Colonic mucosa (tissue), 4 donors: Measurements from ENCODE around the gene NFKBIE. TPM values are rescaled to one million over a fixed set of nuclear protein-coding genes. Genes with fewer than 3 reads are reported as not detected.

Source experiments
- DNase-seq: peaks from one replicate; pipeline ENCODE4 v3.0.0-alpha.2; 2020
- H3K27ac ChIP-seq: fragments of 200-600 bp; one replicate; pipeline ENCODE4 v1.8.0; 2021
- H3K27me3 ChIP-seq: fragments of 200-600 bp; one replicate; pipeline ENCODE4 v1.8.0; 2021
- H3K36me3 ChIP-seq: fragments of 200-600 bp; one replicate; pipeline ENCODE4 v1.8.0; 2021
- H3K4me1 ChIP-seq: fragments of 200-600 bp; one replicate; pipeline ENCODE4 v1.8.0; 2021; ENCODE audit warnings: mild to moderate bottlenecking
- H3K4me3 ChIP-seq: fragments of 200-600 bp; one replicate; pipeline ENCODE4 v1.8.0; 2021
- H3K9ac ChIP-seq, 2 donors: one replicate each; pipeline ENCODE4 v1.7.0; 2013; ENCODE audit warnings: control low read depth in 2 of 2, low read depth in 2 of 2, low read length in 2 of 2
- H3K9me3 ChIP-seq: fragments of 200-600 bp; one replicate; pipeline ENCODE4 v1.8.0; 2021
- intact Hi-C: fragments of 100-400 bp; cut with DNase I; formaldehyde crosslinking; loops from one replicate; pipeline ENCODE4 v1.14.1; 2022
- total RNA-seq, 2 donors: library from RNA; stranded (reverse); fragmentation: NEBNext Ultra II Directional in 1 of 2; extraction: Animal tissue kit (Norgen Biotek cat#: 25700) in 1 of 2; gene quantifications; one replicate each; pipeline ENCODE4 v1.2.1, GENCODE V29; 2021
- TF ChIP-seq, protein P1 (sequence below): fragments of 200-600 bp; IDR thresholded peaks from one replicate; pipeline ENCODE4 v1.8.0; 2022; ENCODE audit warnings: antibody characterized with exemption, mild to moderate bottlenecking
- donor health status: healthy.
- donor health status: DM: no; HTN: no; CAD: no.
- donor health status: DM: no; HTN: no; CAD: no.

The NFKBIE gene
- total RNA-seq, 2 donors from 2014 or later, result 11.9 to 18.8 TPM

DNA sequence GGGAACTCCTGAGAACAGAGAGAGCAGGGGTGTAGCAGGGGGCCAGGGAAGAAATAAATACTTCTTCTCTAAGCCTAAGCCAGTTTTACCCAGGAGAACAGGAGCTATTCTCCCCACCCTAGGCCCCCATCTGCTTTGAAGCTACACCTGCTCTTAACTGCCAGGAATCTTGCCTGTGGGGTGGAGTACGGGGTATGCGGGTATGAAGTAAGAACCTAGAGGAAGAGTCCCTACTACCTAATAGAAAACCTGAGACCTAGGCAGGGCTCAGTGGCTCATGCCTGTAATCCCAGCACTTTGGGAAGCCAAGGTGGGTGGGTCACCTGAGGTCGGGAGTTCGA lies 40.4 kb downstream of the NFKBIE start:
- intact Hi-C loops, result no loop called here

DNA sequence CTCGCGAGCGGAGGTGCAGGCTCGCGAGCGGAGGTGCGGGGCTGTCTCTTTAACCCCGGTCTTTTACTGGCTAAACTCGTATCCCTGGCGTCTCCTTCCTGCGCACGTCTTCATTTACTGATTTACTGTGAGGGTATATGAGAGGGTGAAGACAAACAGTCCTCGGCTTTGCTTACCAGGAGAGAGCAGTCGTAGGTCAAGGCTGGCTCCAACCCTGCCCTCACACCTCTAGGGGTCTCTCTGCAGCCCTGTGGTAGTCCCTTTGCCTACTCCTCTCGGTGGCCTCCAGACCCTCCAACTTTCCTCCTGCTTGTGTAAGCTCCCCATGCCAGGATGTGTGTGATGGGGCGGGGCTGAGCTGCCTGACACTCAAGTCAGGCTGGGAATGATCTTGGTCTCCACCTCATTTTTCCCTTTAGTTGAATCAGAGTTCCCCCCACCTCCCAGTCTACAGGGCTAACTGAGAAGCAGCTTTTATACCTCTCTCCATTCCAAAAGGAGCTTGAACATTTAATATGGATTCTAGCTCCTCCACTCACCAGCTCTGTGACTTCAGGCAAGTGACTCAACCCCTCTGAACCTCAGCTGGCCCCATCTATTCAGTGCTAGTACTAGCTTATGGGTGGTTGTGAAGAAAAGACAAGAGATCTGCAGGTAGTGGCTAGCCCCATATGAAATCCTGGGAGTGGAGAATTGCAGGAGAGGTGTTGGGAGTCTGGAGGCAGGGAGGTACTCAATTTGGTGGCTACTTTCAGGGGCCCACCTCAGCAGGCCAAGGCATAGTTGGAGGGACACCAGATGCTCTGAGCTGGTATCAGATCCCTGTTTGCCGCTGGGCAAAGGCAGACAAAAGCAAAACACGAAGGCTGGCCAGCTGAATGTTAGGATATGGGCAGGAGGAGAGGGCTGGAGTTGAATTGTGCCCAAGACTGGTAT lies 41.1 kb downstream of the NFKBIE start:
- Histone ChIP-seq H3K9ac (peak overlapping the region; percentile 61 to 62), H3K27ac (no peak overlapping the region), H3K27me3 (no peaks in the 10 kb centered on the region), H3K4me1 (peaks cover 7% of the 10 kb centered on the region), H3K36me3 (no peaks in the 10 kb centered on the region), H3K4me3 (peak overlapping the region; percentile 67), H3K9me3 (no peaks in the 10 kb centered on the region)
- intact Hi-C loops, result no loop called here
- TF ChIP-seq, protein P1, sequence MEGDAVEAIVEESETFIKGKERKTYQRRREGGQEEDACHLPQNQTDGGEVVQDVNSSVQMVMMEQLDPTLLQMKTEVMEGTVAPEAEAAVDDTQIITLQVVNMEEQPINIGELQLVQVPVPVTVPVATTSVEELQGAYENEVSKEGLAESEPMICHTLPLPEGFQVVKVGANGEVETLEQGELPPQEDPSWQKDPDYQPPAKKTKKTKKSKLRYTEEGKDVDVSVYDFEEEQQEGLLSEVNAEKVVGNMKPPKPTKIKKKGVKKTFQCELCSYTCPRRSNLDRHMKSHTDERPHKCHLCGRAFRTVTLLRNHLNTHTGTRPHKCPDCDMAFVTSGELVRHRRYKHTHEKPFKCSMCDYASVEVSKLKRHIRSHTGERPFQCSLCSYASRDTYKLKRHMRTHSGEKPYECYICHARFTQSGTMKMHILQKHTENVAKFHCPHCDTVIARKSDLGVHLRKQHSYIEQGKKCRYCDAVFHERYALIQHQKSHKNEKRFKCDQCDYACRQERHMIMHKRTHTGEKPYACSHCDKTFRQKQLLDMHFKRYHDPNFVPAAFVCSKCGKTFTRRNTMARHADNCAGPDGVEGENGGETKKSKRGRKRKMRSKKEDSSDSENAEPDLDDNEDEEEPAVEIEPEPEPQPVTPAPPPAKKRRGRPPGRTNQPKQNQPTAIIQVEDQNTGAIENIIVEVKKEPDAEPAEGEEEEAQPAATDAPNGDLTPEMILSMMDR, result no peak
- DNase-seq, result no peak

More for the DNA sequence above, 40.4 kb downstream of the NFKBIE start:
- DNase-seq, result no peak
- TF ChIP-seq, protein P1, result no peak
- Histone ChIP-seq H3K9ac (peak overlapping the region in 1 of 2 donors; percentile 62), H3K4me1 (peaks cover 7% of the 10 kb centered on the region), H3K27me3 (no peaks in the 10 kb centered on the region), H3K36me3 (no peaks in the 10 kb centered on the region), H3K27ac (no peak overlapping the region), H3K9me3 (no peaks in the 10 kb centered on the region), H3K4me3 (no peak overlapping the region)

DNA sequence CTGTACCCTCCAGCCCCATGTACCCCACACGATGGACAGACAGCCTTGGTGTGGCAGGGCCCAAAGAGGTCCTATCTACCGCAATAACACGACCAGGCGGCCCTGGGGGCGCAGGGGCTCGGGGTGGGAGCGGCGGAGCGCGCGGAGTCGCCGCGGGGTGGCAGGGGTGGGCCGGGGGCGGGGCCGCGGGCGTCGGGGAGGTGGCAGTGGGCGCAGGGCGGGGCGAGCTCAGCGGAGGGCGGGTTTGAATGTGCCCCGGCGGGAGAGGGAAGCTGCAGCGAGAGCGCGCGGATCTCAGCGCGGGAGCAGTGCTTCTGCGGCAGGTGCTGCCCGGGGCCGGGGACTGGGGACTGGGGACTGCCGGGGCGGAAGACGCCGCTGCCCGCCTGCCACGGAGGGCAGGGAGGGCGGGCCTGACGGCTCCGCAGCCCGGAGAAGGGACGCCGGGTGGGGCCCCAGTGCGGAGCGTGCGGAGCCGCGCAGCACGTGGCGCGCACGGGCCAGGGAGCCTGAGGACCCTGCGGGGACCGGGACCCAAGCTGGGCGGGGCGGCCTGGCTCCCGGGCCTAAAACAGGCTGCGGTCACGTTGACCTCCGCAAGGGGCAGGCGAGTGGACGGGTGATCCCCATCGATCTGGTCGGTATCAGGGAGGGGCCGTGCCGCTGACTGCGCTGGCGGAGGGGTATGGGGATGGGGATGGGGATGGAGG lies 41.9 kb downstream of the NFKBIE start, which contains the start of gene SLC29A1:
TSS of gene SLC29A1 (plus strand) at position 277 of the 710 bp plus-strand sequence. CDS start 3,719 bp downstream, outside the sequence.
- intact Hi-C loops, result no loop called here
- no peaks in the 10 kb centered on the region for H3K36me3 ChIP-seq
- no peaks in the 10 kb centered on the region for H3K9me3 ChIP-seq
- peak within 1 kb of the TSS; percentile 27 for H3K27ac ChIP-seq
- peak within 1 kb of the TSS; percentile 67 for H3K4me3 ChIP-seq
- DNase-seq, result peak; percentile 87
- no peaks in the 10 kb centered on the region for H3K27me3 ChIP-seq
- TF ChIP-seq, protein P1, result no peak
- peaks cover 7% of the 10 kb centered on the region for H3K4me1 ChIP-seq
- peak within 1 kb of the TSS; percentile 62 to 64 for H3K9ac ChIP-seq

DNA sequence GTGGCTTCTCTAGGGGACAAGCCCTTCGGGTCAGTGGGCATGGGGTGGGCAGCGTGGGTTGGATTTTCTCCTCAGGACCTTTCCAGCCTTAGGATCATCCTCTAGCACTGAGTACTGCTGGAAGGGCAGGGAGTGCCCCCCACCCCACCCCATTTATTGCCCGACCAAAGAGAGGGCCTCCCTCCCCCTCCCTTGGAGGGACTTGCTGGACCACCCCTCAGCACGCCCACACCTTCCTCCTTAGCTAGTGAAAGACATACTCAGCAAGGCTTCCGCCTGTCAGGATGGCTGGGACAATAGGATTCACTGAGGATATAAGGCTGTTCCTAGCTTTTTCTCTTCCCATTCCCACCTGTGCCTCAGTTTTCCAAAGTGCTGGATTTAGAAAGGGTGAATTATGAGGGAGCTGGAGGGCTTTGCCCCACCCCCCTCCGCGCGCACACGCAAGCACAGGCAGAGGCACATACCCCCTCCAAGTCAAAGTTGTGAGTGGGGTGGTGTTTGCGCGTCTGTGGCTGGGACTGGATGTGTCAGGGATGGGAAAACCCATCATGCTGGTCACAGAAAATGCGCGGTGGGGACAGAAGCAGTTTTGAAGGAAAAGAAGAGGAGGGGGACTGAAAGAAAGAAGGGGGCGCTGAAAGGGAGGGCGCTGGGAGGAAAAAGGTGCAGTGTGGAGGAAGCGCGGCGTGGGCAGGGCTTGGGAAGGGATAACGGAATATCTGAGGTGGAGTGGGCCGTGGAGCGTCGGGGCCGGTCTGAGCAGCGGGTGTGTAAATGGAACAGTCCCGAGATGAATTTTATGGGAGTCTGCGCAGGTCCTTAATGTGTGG lies 42.6 kb downstream of the NFKBIE start:
- H3K27me3 ChIP-seq, result no peaks in the 10 kb centered on the region
- H3K9me3 ChIP-seq, result no peaks in the 10 kb centered on the region
- no peaks in the 10 kb centered on the region for H3K36me3 ChIP-seq
- intact Hi-C loops, result no loop called here
- DNase-seq, result no peak
- peak overlapping the region; percentile 55 to 64 for H3K9ac ChIP-seq
- peaks cover 7% of the 10 kb centered on the region for H3K4me1 ChIP-seq
- peak overlapping the region; percentile 27 for H3K27ac ChIP-seq
- peak overlapping the region; percentile 67 for H3K4me3 ChIP-seq
- TF ChIP-seq, protein P1, result no peak

DNA sequence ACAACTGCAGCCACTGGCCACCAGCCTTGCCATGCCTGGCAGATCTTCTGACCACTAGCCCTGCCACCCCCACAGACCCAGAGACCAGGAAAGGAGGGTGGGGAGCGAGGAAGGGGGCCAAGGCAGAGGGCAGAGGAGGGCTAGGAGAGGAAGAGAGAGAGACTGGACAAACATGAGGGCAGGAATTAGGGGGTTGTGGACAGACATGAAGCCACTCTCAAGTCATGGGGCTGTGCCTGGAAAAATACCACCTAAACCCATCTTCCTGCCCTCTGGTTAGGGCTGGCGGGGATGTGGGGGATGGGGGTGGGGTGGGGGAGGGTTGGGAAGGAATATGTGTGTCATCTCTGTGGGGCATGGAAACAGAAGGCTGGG lies 43.4 kb downstream of the NFKBIE start:
- Histone ChIP-seq H3K27ac (no peak overlapping the region), H3K9me3 (no peaks in the 10 kb centered on the region), H3K9ac (peak overlapping the region in 1 of 2 donors; percentile 46), H3K36me3 (no peaks in the 10 kb centered on the region), H3K4me1 (peaks cover 7% of the 10 kb centered on the region), H3K4me3 (no peak overlapping the region), H3K27me3 (no peaks in the 10 kb centered on the region)
- intact Hi-C loops, result no loop called here
- TF ChIP-seq, protein P1, result no peak
- DNase-seq, result no peak
